A549 (cell line): ENCODE results near the gene NKAIN4. TPM values are rescaled to one million over a fixed set of nuclear protein-coding genes. Genes with fewer than 3 reads are reported as not detected.

Source experiments
- ATAC-seq, 2 experiments: fragments of 200-7000 bp in 1 of 2; fragments of >200 bp in 1 of 2; cut with Nextera tagmentation in 1 of 2; cut with Tn5 transposase in 1 of 2; 3 replicates each; pipeline versions ENCODE4 v1.8.0 to v1.9.1; 2018 to 2020; ENCODE audit warnings: mild to moderate bottlenecking in 1 of 2, moderate library complexity in 1 of 2
- CTCF ChIA-PET: fragments of 300-600 bp; sonication (Branson Sonifier 250); formaldehyde crosslinking; extraction: SDS; loops from one replicate; lab custom pipeline; 2021; ENCODE audit warnings: antibody characterized with exemption, inconsistent platforms; lab: Yijun Ruan, JAX
- POLR2A ChIA-PET: fragments of 350-600 bp; formaldehyde crosslinking; extraction: SDS; loops from one replicate; lab custom pipeline; 2021; ENCODE audit warnings: antibody characterized with exemption, inconsistent platforms; lab: Yijun Ruan, JAX
- DNase-seq, 2 experiments: peaks; one replicate each; pipeline versions ENCODE4 v3.0.0 to v3.0.0-alpha.2; 2011 to 2016; ENCODE audit warnings: low read depth in 1 of 2, low spot score in 1 of 2
- FAIRE-seq: peaks from 2 replicates; lab custom pipeline; 2011; peaks lifted over from hg19 to GRCh38; lab: Jason Lieb, UNC
- H3K27ac ChIP-seq, 2 experiments: fragments of >200 bp; sonication (Bioruptor Twin); formaldehyde crosslinking; 3 replicates each; pipeline ENCODE4 v1.5.1; 2016 to 2017
- H3K4me1 ChIP-seq: fragments of >200 bp; sonication (Bioruptor Twin); formaldehyde crosslinking; 3 replicates; pipeline ENCODE4 v1.6.1; 2016
- H3K4me2 ChIP-seq: fragments of >200 bp; sonication (Bioruptor Twin); formaldehyde crosslinking; 3 replicates; pipeline ENCODE4 v1.6.1; 2016
- H3K4me3 ChIP-seq: fragments of >200 bp; sonication (Bioruptor Twin); formaldehyde crosslinking; 3 replicates; pipeline ENCODE4 v1.5.1; 2016
- H3K9me3 ChIP-seq: fragments of >200 bp; sonication (Bioruptor Twin); formaldehyde crosslinking; 3 replicates; pipeline ENCODE4 v1.6.1; 2016
- CBX8 ChIP-seq: fragments of 200-600 bp; sonication (generic); IDR thresholded peaks from 2 replicates; pipeline ENCODE4 v1.6.1; 2016
- CEBPB ChIP-seq, 2 experiments: fragments of >200 bp in 1 of 2; sonication (Bioruptor Twin) in 1 of 2; formaldehyde crosslinking in 1 of 2; IDR thresholded peaks; 2 replicates each; pipeline ENCODE4 v1.6.1; 2012 to 2016
- CHD4 ChIP-seq: fragments of 200-600 bp; sonication (generic); IDR thresholded peaks from 2 replicates; pipeline ENCODE4 v1.6.1; 2016; ENCODE audit warnings: antibody characterized with exemption, mild to moderate bottlenecking, borderline replicate concordance
- EHMT2 ChIP-seq: fragments of 200-600 bp; sonication (generic); IDR thresholded peaks from 2 replicates; pipeline ENCODE4 v1.6.1; 2016; ENCODE audit warnings: antibody characterized with exemption, low read depth, mild to moderate bottlenecking, moderate library complexity
- ELK1 ChIP-seq: fragments of 150-350 bp; IDR thresholded peaks from 2 replicates; pipeline ENCODE4 v1.6.1; 2014; ENCODE audit warnings: low read depth, mild to moderate bottlenecking, low read length
- FOSB ChIP-seq: fragments of 250-450 bp; sonication (Bioruptor Pico); IDR thresholded peaks from 2 replicates; pipeline ENCODE4 v1.5.0; 2020; ENCODE audit warnings: mild to moderate bottlenecking, moderate library complexity
- HEYL ChIP-seq: fragments of 250-450 bp; sonication (Bioruptor Pico); IDR thresholded peaks from 2 replicates; pipeline ENCODE4 v1.8.0; 2021; ENCODE audit warnings: mild to moderate bottlenecking, moderate library complexity
- HOXA7 ChIP-seq: fragments of 250-450 bp; sonication (Bioruptor Pico); IDR thresholded peaks from 2 replicates; pipeline ENCODE4 v1.5.0; 2020; ENCODE audit warnings: mild to moderate bottlenecking, moderate library complexity
- HOXB5 ChIP-seq: fragments of 250-450 bp; sonication (Bioruptor Pico); IDR thresholded peaks from 2 replicates; pipeline ENCODE4 v1.5.0; 2020; ENCODE audit warnings: mild to moderate bottlenecking, moderate library complexity
- MAFK ChIP-seq: fragments of 450-650 bp; IDR thresholded peaks from 2 replicates; pipeline ENCODE4 v1.6.1; 2014; ENCODE audit not compliant: partially characterized antibody
- NPAS2 ChIP-seq: fragments of 250-450 bp; sonication (Bioruptor Pico); IDR thresholded peaks from 2 replicates; pipeline ENCODE4 v1.8.0; 2022; ENCODE audit warnings: mild to moderate bottlenecking, moderate library complexity, borderline replicate concordance
- POLR2A ChIP-seq: IDR thresholded peaks from 2 replicates; pipeline ENCODE4 v1.6.1; 2012; ENCODE audit warnings: mild to moderate bottlenecking, low read length
- POLR2AphosphoS2 ChIP-seq: conservative IDR thresholded peaks from 2 replicates; pipeline ENCODE4 v1.6.1; 2012; ENCODE audit warnings: low read length, improper control_type of control experiment, inconsistent platforms
- RAD21 ChIP-seq, 2 experiments: fragments of >200 bp in 1 of 2; sonication (Bioruptor Twin) in 1 of 2; formaldehyde crosslinking in 1 of 2; IDR thresholded peaks in 1 of 2; conservative IDR thresholded peaks in 1 of 2; 2 replicates in 1 of 2; 3 replicates in 1 of 2; pipeline ENCODE4 v1.6.1; 2012 to 2018; ENCODE audit warnings: inconsistent platforms in 1 of 2
- REST ChIP-seq: fragments of 200-600 bp; sonication (generic); IDR thresholded peaks from 2 replicates; pipeline ENCODE4 v1.6.1; 2016; ENCODE audit warnings: antibody characterized with exemption, mild to moderate bottlenecking, moderate library complexity
- SMC3 ChIP-seq: fragments of >200 bp; sonication (Bioruptor Twin); formaldehyde crosslinking; IDR thresholded peaks from 3 replicates; pipeline ENCODE4 v1.6.1; 2018; ENCODE audit warnings: inconsistent platforms
- TFCP2L1 ChIP-seq: fragments of 250-450 bp; sonication (Bioruptor Pico); IDR thresholded peaks from 2 replicates; pipeline ENCODE4 v1.5.0; 2021; ENCODE audit warnings: mild to moderate bottlenecking
- TP53 ChIP-seq: fragments of 250-450 bp; sonication (Bioruptor Pico); IDR thresholded peaks from 2 replicates; pipeline ENCODE4 v1.5.0; 2021; ENCODE audit warnings: mild to moderate bottlenecking, moderate library complexity
- ZNF302 ChIP-seq: fragments of 250-450 bp; sonication (Bioruptor Pico); IDR thresholded peaks from 2 replicates; pipeline ENCODE4 v1.9.0; 2021; ENCODE audit warnings: inconsistent platforms, mild to moderate bottlenecking, moderate library complexity
- WGBS: methylation state at CpG from one replicate; pipeline ENCODE4 v1.1.6; 2017; ENCODE audit errors: missing lambda C conversion rate; 5-methylcytosine and 5-hydroxymethylcytosine counted together
- polyA plus RNA-seq, 4 experiments: library from polyadenylated mRNA; depleted of rRNA in 3 of 4; stranded (reverse); fragments of >200 nt; fragmentation: RNase III in 1 of 4; extraction: RNeasy Plus Mini Kit Qiagen cat#74134 plus additional on column Dnase treatment in 1 of 4; gene quantifications; 2 replicates in 3 of 4; 3 replicates in 1 of 4; pipeline ENCODE4 v1.2.3, GENCODE V29; 2011 to 2017
- TF ChIP-seq, protein P1 (sequence below): IDR thresholded peaks from 2 replicates; pipeline ENCODE4 v1.6.1; 2012; ENCODE audit warnings: low read depth, borderline replicate concordance
- TF ChIP-seq, protein P2 (sequence below): fragments of >200 bp; sonication (Bioruptor Twin); formaldehyde crosslinking; IDR thresholded peaks from 2 replicates; pipeline ENCODE4 v1.6.1; 2016
- TF ChIP-seq, protein P3 (sequence below): fragments of 250-450 bp; sonication (Bioruptor Pico); IDR thresholded peaks from 2 replicates; pipeline ENCODE4 v1.5.0; 2021; ENCODE audit warnings: mild to moderate bottlenecking, moderate library complexity, borderline replicate concordance

The NKAIN4 gene
- polyA plus RNA-seq, 2 of the 4 experiments (the other 2 are of a cell fraction), result 5.8 to 9.7 TPM

DNA sequence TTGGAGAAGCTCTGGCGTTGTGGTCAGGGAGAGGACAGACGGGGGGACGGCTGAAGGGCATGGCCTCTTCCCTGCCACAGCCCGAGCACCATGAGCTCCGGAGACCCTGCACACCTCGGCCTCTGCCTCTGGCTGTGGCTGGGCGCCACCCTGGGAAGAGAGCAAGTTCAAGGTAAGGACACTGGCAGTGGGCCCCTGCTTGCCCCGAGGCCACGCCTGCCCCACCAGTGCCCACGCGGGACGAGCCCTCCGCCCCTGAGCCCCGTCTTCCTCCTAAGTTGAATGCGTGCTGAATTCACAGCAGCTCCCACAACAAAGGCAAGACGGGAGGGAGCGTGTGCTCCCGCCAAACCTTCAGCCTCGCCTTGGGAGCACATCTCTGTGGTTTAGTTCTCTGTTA is 40.8 kb upstream of the NKAIN4 start:
- Histone ChIP-seq H3K4me2 (no peak overlapping the region), H3K27ac (0 out of 6 replicates have a peak overlapping the region, but pooled peaks of 1 of the 2 experiments have one; percentile 17), H3K4me3 (no peak overlapping the region), H3K9me3 (no peaks in the 10 kb centered on the region), H3K4me1 (peaks cover 23% of the 10 kb centered on the region; the same call in 2 of the 3 replicates)
- FAIRE-seq (no peak), ATAC-seq (peak in 1 of 2 experiments; percentile 4; a peak in 2 of 6 replicates), DNase-seq (no peak)
- ChIA-PET POLR2A (no interaction called here), CTCF (interaction anchor here (0.8 to 30.4 kb wide), 7 partner anchors 14 to 679 kb away, joined by 3 to 401 read pairs (median 6); no protein-coding TSS in a partner anchor)
- TF ChIP-seq TFCP2L1 (CRISPR knock-in tag) (no peak), ZNF302 (no peak), TP53 (CRISPR knock-in tag) (no peak), HOXA7 (CRISPR knock-in tag) (no peak), SMC3 (no peak), CEBPB (IDR thresholded peaks at IDR 0.05) (no peak), REST (no peak), MAFK (no peak), EHMT2 (no peak), POLR2A (no peak), POLR2AphosphoS2 (no peak), FOSB (CRISPR knock-in tag) (no peak), HEYL (CRISPR knock-in tag) (no peak), HOXB5 (no peak), NPAS2 (no peak), CHD4 (no peak), CBX8 (no peak)
- TF ChIP-seq, protein P1, sequence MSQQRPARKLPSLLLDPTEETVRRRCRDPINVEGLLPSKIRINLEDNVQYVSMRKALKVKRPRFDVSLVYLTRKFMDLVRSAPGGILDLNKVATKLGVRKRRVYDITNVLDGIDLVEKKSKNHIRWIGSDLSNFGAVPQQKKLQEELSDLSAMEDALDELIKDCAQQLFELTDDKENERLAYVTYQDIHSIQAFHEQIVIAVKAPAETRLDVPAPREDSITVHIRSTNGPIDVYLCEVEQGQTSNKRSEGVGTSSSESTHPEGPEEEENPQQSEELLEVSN, result no peak
- TF ChIP-seq, protein P2, sequence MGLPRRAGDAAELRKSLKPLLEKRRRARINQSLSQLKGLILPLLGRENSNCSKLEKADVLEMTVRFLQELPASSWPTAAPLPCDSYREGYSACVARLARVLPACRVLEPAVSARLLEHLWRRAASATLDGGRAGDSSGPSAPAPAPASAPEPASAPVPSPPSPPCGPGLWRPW, result no peak
- TF ChIP-seq, protein P3, sequence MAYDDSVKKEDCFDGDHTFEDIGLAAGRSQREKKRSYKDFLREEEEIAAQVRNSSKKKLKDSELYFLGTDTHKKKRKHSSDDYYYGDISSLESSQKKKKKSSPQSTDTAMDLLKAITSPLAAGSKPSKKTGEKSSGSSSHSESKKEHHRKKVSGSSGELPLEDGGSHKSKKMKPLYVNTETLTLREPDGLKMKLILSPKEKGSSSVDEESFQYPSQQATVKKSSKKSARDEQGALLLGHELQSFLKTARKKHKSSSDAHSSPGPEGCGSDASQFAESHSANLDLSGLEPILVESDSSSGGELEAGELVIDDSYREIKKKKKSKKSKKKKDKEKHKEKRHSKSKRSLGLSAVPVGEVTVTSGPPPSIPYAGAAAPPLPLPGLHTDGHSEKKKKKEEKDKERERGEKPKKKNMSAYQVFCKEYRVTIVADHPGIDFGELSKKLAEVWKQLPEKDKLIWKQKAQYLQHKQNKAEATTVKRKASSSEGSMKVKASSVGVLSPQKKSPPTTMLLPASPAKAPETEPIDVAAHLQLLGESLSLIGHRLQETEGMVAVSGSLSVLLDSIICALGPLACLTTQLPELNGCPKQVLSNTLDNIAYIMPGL (CRISPR knock-in tag), result no peak
- WGBS, result 69% methylated on average over 16 of the region's 19 CpGs

GRCh38 chr20:63294536-63294900 is 40.3 kb upstream of the NKAIN4 start:
- peaks cover 23% of the 10 kb centered on the region; the same call in 2 of the 3 replicates for H3K4me1 ChIP-seq
- DNase-seq, result no peak
- CTCF ChIA-PET, result interaction anchor here (0.8 to 30.4 kb wide), 8 partner anchors 14 to 680 kb away, joined by 3 to 401 read pairs (median 6); no protein-coding TSS in a partner anchor
- WGBS, result 92% methylated on average over 9 of the region's 12 CpGs
- no peak for FAIRE-seq
- no peaks in the 10 kb centered on the region for H3K9me3 ChIP-seq
- no peak overlapping the region for H3K4me3 ChIP-seq
- no peak overlapping the region for H3K4me2 ChIP-seq
- ATAC-seq, result no peak
- TF ChIP-seq RAD21 (conservative IDR thresholded peaks at IDR 0.05 in 1 of 2, IDR thresholded peaks at IDR 0.05 in 1 of 2), result no peak
- TF ChIP-seq ELK1, result no peak
- TF ChIP-seq POLR2AphosphoS2, result no peak
- no peak for TF ChIP-seq REST
- H3K27ac ChIP-seq, result peak overlapping the region in 1 of 2 experiments; percentile 77; a peak in 2 of 6 replicates
- POLR2A ChIA-PET, result no interaction called here
